HG03025 (cell line): ENCODE data around the gene VWA3A.

Experiments used
- ATAC-seq: cut with Tn5 transposase; IDR thresholded peaks from one replicate; pipeline ENCODE4 v1.9.1; 2021; ENCODE audit warnings: mild to moderate bottlenecking, moderate library complexity; ENCODE audit not compliant: unreplicated experiment, low FRiP score

Gene VWA3A

DNA sequence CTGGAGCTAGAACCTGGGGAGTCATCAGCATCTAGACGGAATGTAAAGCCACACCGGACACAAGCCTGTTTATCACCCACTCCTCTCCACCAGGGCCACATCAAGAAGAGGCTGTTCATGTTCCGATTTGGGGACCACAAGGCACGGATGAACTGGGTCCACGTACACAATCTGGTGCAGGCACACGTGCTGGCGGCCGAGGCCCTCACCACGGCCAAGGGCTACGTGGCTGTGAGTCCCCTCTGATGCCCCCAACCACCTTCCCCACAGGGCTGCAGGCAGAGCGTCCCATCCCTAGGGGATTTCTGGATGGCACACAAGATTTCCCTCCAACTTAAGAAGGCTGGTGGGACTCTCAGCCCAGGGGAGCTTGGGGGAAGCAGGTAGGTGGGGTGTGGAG lies 89.1 kb downstream of the VWA3A start:
- ATAC-seq: no peak

DNA sequence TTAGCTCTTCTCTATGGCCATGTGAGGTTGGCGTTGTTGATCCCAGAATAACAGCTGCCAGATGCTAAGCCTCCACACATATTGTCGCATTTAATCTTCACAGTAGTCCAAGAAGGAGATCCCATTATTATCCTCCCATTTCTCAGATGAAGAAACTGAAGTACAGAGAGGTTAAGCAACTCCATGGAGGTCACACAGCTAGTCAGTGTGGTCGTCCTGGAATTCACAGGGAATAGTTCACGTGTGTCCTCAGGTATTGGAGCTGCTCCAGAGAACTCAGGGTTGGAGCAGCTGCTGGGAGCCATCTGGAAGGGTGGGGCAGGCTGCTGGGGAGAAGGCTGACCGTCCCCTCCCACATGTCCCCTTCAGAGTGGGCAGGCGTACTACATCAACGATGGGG lies 89.5 kb downstream of the VWA3A start:
- no peak for ATAC-seq

DNA sequence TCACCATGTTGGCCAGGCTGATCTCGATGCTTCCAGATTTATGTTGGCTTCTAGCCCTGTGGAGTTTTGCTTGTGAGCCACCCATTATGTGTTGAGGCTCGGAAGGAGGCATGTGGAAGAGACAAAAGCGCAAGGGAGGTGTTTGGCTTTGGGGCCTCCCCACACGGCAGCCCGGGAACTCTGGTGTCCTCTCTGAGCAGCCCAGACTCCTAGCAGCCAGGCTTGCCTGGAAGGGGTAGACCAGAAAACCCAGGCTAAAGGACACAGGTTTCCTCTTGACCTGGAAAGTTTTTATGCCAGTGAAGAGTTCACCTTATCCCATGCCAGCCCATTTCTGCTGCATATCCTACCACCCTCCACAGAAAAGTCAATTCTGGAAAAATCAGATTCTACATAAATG lies 91.0 kb downstream of the VWA3A start:
- no peak for ATAC-seq

- ATAC-seq: no peak
Observed at GRCh38 chr16:22183901-22184614, 91.7 kb downstream of the VWA3A start.

GRCh38 chr16:22184615-22184968 lies 92.3 kb downstream of the VWA3A start:
- ATAC-seq: no peak

DNA sequence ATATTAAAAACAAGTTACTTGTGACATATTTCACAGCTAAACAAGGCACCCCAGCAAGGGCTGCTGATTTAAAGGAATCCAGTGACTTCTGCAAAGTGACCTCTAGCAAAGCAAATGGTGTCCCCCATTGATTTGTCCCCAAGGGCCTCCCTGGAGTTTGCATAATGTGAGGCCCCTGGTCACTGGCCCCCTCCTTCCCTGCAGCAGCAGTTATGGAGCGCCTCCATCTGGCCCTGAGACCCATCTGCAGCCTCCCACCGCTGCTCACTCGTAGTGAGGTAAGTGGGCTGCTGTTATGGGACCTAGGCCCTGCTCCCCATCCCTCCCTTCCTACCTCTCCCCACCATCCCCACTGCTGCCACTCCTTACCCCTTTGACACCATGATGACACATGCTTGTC lies 94.2 kb downstream of the VWA3A start:
- no peak for ATAC-seq

- no peak for ATAC-seq
Observed at GRCh38 chr16:22188267-22188594, 95.9 kb downstream of the VWA3A start.

DNA sequence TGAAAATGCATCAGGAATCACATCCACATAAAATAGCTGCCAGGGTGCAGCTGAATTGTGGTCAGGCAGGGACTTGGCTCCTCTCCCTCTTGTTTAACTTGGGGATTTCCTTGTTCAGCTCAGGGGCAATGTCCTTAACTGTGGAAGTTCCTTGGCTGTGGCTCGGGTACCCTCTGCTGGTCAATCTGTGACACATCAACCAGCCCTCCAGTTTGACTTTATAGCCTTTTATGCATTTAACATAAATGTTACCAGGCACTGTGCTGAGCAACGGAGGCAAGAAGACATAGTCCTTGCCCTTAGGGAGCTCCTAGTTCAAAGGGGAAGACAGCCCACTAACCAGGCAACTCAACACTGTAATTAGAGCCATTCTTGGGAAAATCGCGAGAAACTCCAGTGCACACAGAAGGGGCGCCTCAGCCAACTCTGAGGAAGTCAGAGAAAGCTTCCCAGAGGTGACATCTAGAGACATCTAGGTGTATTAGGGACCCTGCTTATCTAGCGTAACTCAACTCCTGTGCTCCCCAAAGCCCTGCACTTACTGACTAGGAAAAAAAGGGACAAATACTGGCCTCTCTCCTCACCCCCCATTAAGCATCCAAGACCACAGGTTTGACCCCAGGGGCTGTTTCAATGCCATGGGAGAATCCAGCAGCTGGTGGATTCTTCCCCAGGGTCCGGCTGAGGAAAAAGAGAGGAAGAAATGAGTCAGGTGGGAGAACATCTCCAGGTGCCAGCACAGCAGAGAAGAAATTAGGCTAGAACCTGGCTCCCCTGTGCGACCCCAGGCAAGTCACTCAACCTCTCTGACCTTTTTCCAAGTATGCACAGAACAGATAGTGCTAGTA lies 96.5 kb downstream of the VWA3A start:
- no peak for ATAC-seq

- ATAC-seq: no peak
Observed at GRCh38 chr16:22189473-22190080, 97.2 kb downstream of the VWA3A start.

- ATAC-seq: peak; percentile 65
Observed at GRCh38 chr16:22190081-22190775, 97.9 kb downstream of the VWA3A start.

- peak; percentile 48 for ATAC-seq
Observed at GRCh38 chr16:22190776-22191531, 98.6 kb downstream of the VWA3A start.

- ATAC-seq: no peak
Observed at GRCh38 chr16:22191532-22192260, 99.4 kb downstream of the VWA3A start.

GRCh38 chr16:22192261-22193062 lies 100.1 kb downstream of the VWA3A start:
- no peak for ATAC-seq

DNA sequence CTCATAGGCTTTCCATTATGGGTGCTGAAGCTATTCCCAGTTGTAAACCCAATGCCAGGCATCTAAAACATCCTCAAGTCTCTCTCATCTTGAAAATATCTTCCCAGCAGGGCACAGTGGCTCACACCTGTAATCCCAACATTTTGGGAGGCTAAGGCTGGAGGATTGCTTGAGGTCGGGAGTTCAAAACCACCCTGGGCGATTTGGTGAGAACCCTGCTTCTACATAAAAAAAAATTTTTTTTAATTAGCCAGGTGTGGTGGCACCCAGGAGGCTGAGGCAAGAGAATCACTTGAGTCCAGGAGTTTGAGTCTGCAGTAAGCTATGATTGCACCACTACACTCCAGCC lies 100.7 kb downstream of the VWA3A start:
- no peak for ATAC-seq

GRCh38 chr16:22194707-22195444 lies 102.5 kb downstream of the VWA3A start:
- ATAC-seq: no peak

- no peak for ATAC-seq
Observed at GRCh38 chr16:22195445-22195694, 103.0 kb downstream of the VWA3A start.

- ATAC-seq: no peak
Observed at GRCh38 chr16:22195695-22196558, 103.6 kb downstream of the VWA3A start.
